CD4-positive, alpha-beta T cell treated with Interferon alpha-2 for 1 hour (primary cell): ENCODE results near the gene DDIT4.
"Not testable (repeated sequence)": the region's sequence is repeated elsewhere in the genome, so short reads cannot be mapped to it uniquely, and the experiment has no call there.

Experiments used
- DNase-seq, 2 donors: peaks; one replicate each; pipeline ENCODE4 v3.0.0-alpha.2; 2020 to 2022

Gene DDIT4, protein sequence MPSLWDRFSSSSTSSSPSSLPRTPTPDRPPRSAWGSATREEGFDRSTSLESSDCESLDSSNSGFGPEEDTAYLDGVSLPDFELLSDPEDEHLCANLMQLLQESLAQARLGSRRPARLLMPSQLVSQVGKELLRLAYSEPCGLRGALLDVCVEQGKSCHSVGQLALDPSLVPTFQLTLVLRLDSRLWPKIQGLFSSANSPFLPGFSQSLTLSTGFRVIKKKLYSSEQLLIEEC

DNA sequence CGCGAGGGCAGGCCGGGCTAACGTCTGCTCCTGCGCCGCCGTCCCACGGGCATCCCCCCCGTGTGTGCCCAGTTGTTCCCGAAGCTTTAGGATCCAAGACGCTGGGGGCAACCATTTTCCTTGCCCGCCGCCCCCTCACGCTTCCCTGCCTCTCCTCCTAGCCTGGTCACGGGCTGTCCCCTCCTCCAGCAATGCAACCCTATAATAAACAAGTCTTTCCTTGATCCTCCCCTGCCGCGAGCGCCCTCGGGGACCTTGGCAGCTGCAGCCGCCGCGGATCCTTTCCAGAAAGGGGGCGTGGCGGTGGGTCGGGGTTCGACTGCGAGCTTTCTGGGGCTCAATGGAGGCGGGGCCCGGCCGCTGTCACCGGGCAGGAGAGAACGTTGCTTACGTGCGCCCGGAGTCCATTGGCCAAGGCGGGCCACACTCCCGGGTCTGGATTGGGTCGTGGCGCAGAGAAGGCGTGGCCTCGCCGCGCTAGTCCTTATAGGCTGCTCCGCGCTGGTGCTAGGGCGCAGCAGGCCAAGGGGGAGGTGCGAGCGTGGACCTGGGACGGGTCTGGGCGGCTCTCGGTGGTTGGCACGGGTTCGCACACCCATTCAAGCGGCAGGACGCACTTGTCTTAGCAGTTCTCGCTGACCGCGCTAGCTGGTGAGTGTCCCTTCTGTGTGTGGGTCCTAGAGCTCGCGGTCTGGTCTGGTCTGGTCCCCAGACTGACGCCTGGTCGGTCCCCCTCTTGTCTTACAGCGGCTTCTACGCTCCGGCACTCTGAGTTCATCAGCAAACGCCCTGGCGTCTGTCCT lies at the start of gene DDIT4:
DDIT4 (plus strand) TSS at position 515 of the 803 bp plus-strand sequence. CDS start 293 bp downstream, outside the sequence.
- DNase-seq = peak; percentile 98

DNA sequence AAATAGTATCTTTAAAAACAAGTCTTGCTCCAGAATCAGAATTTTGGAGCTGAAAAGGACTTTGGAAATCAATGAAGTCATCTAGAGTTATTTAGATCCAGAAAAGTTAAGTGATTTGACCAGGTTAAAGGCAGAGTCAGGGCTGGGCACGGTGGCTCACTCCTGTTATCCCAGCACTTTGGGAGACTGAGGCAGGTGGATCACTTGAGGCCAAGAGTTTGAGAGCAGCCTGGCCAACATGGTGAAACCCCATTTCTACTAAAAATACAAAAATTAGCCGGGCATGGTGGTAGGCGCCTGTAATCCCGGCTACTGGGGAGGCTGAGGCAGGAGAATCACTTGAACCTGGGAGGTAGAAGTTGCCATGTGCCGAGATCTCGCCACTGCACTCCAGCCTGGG lies 49.5 kb upstream of the DDIT4 start:
- not testable (repeated sequence) for DNase-seq

DNA sequence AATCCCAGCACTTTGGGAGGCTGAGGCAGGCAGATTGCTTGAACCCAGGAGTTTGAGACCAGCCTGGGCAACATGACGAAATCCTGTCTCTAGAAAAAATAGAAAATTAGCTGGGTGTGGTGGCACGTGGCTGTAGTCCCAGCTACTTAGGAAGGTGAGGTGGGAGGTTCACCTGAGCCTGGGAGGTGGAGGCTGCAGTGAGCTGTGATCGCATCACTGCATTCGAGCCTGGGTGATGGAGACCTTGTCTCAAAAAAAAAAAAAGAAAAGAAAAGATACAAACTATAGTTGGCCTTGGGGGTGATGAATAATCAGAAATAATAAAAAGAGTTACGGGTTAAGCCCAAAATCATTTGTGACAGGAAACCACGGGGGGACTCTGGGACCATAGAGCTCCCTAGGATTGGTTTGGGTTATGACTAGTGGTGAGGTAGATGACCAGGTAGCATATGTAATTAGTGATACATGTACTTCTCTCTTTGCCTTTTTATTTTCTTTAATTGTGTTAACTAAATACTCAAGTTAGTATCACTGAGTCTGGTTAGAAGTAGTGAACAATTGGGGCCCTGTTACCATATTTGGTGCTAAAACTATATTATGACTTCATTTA lies 47.2 kb upstream of the DDIT4 start:
- no peak for DNase-seq

GRCh38 chr10:72227826-72228225 lies 45.9 kb upstream of the DDIT4 start:
- no peak for DNase-seq

DNA sequence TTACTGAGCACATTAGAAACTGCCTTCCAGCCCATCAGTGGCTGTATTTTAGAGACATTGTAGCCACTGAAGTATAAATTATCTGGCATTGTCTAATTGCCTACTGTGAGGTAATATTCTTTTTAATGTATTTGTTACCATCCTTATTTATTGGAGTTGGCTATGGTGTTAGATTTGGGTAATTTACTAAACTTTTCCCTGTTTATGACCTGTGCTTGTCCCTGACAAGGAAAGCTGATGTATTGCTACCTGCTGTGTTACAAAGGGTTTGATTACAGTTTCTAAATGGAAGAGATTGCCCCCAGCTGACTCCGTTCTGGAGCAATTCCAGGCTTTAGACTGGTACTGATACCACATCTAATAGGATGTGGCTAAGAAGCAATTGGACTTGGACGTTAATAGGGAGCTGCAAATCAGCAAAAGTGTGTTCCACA lies 45.4 kb upstream of the DDIT4 start:
- DNase-seq = no peak

DNA sequence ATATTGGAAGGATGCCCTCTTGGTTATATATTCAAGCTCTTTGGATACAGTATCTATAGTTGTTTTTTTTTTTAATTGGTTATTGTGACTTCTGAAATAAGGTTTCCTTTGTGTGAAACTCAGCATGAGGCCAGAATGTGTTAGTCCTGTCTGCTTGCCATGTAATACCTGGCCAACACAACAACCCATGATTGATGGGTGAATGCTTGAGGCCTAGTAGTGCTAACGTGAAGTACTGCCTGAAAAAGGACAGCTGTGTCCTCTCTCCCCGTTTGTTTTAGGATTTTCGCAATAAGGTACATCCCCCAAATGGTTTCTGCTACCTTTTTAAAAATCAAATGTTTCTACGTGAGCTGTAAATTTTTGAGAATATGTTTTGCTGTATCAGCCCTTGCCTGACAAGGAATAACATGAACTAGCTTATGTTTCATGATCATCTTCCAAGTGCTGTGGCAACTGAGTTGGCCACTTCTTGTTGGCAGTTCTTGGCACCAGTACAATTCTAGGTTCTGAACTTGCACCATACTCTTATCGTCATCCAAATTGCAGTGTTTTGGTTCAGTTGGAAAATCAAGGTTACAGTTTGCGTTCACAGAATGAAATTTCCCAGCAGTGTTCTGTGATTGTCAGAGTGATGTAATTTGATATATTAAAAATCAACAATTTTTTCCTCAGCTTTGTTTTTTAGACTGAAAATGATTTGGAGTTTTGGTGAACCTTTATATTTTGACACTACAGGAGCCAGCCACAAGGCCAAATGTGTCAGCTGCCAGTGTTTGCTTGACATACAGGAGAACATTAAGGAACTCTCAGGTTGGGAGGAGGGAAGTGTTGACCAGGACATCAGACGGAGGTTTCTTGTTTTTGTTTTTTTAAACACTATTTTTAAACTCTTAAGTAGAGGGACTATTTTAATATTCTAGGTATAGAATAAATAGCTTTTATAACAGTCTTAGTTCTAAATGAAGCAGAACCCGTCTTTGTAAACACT lies 44.2 kb upstream of the DDIT4 start:
- no peak for DNase-seq

GRCh38 chr10:72233621-72234020 lies 40.1 kb upstream of the DDIT4 start:
- DNase-seq = no peak

DNA sequence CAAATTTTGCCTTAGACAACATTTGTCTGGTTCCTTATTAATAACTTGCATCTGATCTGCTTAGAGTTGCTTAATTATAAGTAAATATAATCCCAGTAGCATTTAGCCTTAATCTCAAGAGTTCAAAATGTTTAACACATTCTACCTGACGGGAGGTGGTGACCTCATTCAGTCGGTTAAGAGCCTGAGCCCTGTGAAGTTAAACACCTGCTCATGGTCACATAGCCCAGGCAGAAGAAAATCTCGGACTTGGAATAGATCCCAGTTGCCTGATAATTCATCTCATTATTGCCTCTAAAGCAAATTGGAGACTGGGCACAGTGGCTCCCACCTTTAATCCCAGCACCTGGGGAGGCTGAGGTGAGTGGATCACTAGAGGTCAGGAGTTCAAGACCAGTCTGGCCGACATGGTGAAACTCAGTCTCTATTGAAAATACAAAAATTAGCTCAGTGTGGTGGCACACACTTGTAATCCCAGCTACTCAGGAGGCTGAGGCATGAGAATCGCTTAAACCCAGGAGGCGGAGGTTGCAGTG lies 39.1 kb upstream of the DDIT4 start:
- DNase-seq = no peak

GRCh38 chr10:72235544-72236279 lies 38.0 kb upstream of the DDIT4 start:
- DNase-seq = no peak

- DNase-seq = no peak
These were observed 35.1 kb upstream of the DDIT4 start for GRCh38 chr10:72238392-72239175.

DNA sequence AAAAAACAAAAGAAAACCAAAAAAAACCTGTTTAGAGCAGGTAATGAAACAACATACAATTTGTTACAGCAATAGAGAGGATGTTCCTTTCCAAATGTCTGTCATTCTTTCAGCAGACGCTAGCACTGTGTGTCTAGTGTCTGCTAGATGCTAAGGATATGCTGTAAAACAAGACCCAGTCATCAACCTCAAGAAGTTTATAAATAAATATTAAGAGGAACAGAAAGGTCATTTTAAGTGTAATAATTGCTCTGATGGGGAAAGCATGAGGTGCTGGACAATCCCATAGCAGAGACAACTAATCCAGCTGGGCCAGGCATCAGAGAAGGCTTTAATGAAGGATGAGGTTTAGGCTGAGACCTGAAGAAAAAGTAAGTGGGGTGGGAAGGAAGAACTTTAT lies 34.3 kb upstream of the DDIT4 start:
- no peak for DNase-seq

DNA sequence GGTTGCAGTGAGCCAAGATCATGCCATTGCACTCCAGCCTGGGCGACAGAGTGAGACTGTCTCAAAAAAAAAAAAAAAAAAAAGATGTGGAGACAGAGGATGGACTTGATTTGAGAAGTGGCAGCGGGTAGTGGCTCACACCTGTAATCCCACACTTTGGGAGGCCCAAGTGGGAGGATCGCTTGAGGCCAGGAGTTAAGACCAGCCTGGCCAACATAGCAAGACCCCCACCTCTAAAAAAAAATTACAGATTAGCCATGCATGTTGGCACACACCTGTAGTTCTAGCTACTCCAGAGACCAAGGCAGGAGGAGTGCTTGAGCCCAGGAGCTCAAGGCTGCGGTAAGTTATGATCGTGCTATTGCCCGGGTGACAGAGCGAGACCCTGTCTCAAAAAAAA lies 33.4 kb upstream of the DDIT4 start:
- DNase-seq = no peak

DNA sequence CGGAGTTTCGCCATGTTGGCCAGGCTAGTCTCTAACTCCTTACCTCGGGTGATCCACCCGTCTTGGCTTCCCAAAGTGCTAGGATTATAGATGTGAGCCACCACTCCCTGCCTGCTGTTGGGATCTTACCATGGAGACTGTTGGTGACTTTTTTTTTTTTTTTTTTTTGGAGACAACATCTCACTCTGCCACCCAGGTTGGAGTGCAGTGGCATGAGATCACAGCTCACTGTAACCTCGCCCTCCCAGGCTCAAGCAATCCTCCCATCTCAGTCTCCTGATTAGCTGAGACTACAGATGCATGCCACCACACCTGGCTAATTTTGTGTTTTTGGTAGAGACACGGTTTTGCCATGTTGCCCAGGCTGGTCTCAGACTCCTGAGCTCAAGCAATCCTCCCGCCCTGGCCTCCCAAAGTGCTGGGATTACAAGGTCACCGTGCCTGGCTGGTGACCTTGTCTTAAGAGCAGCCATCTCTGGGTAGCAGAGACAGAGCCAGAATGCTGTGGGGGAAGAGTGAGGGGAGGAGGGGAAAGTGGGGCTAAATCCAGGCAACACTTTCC lies 32.0 kb upstream of the DDIT4 start:
- DNase-seq = no peak

DNA sequence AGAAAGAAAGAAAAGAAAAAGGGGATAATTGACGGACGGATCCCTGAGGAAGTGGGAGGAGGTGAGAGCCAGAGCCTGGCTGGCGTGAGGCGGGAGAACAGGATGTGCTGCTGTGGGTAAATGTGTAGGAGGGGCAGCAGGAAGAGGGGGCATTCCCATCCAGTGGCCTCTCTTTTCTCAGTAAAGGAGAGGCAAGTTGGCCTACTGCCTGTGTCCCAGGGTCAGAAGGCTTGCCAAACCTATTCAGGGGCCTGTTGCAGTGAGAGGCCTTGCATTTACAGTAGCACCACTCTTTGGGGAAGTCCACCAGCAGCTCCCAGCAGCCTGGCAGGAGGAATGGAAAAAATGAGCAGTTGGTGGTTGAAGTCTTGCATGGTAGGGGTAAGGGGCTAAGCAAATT lies 31.0 kb upstream of the DDIT4 start:
- no peak for DNase-seq

DNA sequence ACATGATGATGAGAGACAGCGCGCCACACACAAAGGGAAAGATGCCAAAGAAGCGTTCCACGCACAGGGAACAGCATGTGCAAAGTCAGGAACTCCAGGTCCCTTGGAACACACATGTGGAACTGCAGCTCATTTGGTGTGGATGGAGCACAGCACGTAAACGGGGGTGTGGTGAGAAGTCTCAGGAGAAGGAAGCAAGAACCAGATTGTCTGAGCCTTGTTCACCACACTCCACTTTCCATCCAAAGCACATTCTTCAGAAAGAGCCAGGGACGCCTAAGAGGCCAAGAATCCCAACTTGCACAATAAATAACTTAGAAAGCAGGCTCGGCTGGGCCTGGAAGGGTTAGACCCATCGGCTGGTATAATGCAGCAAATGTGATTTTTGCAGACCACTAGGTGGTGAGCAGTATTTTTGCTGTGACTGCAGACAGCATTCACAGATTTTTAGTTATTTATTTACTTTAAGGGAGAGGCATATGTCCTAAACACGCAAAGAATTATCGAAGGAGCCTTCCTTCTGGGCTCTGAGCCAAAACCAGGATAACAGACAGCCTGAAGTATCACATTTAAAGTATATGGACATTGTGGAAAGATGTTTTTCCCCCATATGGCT lies 29.8 kb upstream of the DDIT4 start:
- no peak for DNase-seq

DNA sequence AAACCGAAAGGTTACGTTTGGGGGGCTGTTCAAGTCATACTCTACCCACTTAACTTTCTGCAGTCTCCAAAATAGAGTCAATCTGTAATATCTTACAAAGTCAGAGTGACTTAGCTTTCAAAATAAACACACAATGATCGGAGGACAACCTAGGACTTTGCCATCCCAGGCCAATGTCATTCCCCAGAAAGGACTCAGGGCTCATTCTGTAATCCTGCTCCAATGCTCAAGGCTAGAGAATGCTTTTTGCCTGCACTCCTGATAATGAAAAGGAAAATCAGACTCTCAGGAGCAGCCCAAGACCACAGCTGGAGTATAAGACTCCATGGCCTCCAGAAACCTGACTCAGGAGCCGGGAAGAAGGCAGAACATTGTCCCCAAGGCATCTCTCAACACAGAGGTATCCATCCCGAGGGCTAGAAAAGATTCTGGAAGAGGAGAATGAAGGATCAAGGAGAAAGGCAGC lies 29.1 kb upstream of the DDIT4 start:
- DNase-seq = no peak

GRCh38 chr10:72245949-72246525 lies 27.7 kb upstream of the DDIT4 start:
- no peak for DNase-seq

- peak; percentile 75 to 85 for DNase-seq
These were observed 25.1 kb upstream of the DDIT4 start for GRCh38 chr10:72248468-72249151.
